Bone marrow (tissue), 2 donors: Measurements from ENCODE around the gene RNASE3.
"Not testable (repeated sequence)": the region's sequence is repeated elsewhere in the genome, so short reads cannot be mapped to it uniquely, and the experiment has no call there.

ENCODE experiments used
- DNase-seq, 2 donors: peaks; one replicate each; lab custom pipeline; 2025; lab: John Stamatoyannopoulos, UW

The RNASE3 gene

GRCh38 chr14:20919038-20919756, 28.0 kb downstream of the RNASE3 start:
- DNase-seq, result peak in 1 of 2 donors; percentile 13

GRCh38 chr14:20923766-20924297, 32.6 kb downstream of the RNASE3 start:
- DNase-seq, result not testable (repeated sequence)

GRCh38 chr14:20934148-20934762, 43.1 kb downstream of the RNASE3 start:
- DNase-seq, result no peak

GRCh38 chr14:20935303-20935984, 44.3 kb downstream of the RNASE3 start:
- DNase-seq, result no peak
